Fibroblast of lung (primary cell): ENCODE data around the gene LRRC8A. TPM values are rescaled to one million over a fixed set of nuclear protein-coding genes. Genes with fewer than 3 reads are reported as not detected.
"Not testable (repeated sequence)": the region's sequence is repeated elsewhere in the genome, so short reads cannot be mapped to it uniquely, and the experiment has no call there.

Experiments used
- DNase-seq, 2 donors: peaks; one replicate each; pipeline versions ENCODE4 v3.0.0 to v3.0.0-alpha.2; 2010; ENCODE audit warnings: low read depth in 2 of 2
- H2AFZ ChIP-seq: 2 replicates; pipeline ENCODE4 v1.5.1; 2012; ENCODE audit warnings: low read length, control low read depth, inconsistent platforms
- H3K27ac ChIP-seq: 2 replicates; pipeline ENCODE4 v1.5.1; 2011; ENCODE audit warnings: low read length, control low read depth; ENCODE audit not compliant: insufficient read depth
- H3K27me3 ChIP-seq: 2 replicates; pipeline ENCODE4 v1.5.1; 2011; ENCODE audit warnings: mild to moderate bottlenecking, low read length; ENCODE audit not compliant: control insufficient read depth, insufficient read depth
- H3K36me3 ChIP-seq: 2 replicates; pipeline ENCODE4 v1.5.1; 2011; ENCODE audit warnings: low read length; ENCODE audit not compliant: control insufficient read depth, insufficient read depth
- H3K4me1 ChIP-seq: 2 replicates; pipeline ENCODE4 v1.5.1; 2011; ENCODE audit warnings: low read length; ENCODE audit not compliant: control insufficient read depth, insufficient read depth; ENCODE audit errors: extremely low read depth
- H3K4me2 ChIP-seq: 2 replicates; pipeline ENCODE4 v1.5.1; 2011; ENCODE audit warnings: low read length, control low read depth; ENCODE audit not compliant: insufficient read depth; ENCODE audit errors: extremely low read depth
- H3K4me3 ChIP-seq, 4 experiments: fragments of 200-600 bp in 1 of 4; sonication (generic) in 1 of 4; replicated peaks in 1 of 4; 2 replicates each; pipeline ENCODE4 v1.5.1; 2011 to 2016; ENCODE audit warnings: low read length in 4 of 4, low read depth in 3 of 4, mild to moderate bottlenecking in 3 of 4, control low read depth in 2 of 4, inconsistent platforms in 1 of 4, mixed read lengths in 1 of 4; ENCODE audit not compliant: insufficient read depth in 1 of 4; ENCODE audit errors: control extremely low read depth in 1 of 4
- H3K79me2 ChIP-seq: 2 replicates; pipeline ENCODE4 v1.5.1; 2012; ENCODE audit warnings: mild to moderate bottlenecking, low read length, inconsistent platforms; ENCODE audit not compliant: control insufficient read depth, insufficient read depth
- H3K9ac ChIP-seq: 2 replicates; pipeline ENCODE4 v1.5.1; 2011; ENCODE audit warnings: mild to moderate bottlenecking, low read length, control low read depth; ENCODE audit not compliant: insufficient read depth
- H3K9me3 ChIP-seq: 2 replicates; pipeline ENCODE4 v1.5.1; 2012; ENCODE audit warnings: low read depth, low read length; ENCODE audit not compliant: control insufficient read depth, insufficient read depth
- H4K20me1 ChIP-seq: 2 replicates; pipeline ENCODE4 v1.5.1; 2011; ENCODE audit warnings: low read length; ENCODE audit not compliant: control insufficient read depth, insufficient read depth; ENCODE audit errors: extremely low read depth
- EZH2 ChIP-seq: IDR thresholded peaks from 2 replicates; pipeline ENCODE4 v1.5.1; 2012; ENCODE audit warnings: low read length, control low read depth, mild to moderate bottlenecking; ENCODE audit errors: missing control alignments
- polyA plus RNA-seq, 2 donors: library from polyadenylated mRNA; depleted of rRNA in 1 of 2; stranded (reverse) in 1 of 2; unstranded in 1 of 2; fragments of >200 nt; gene quantifications; 2 replicates each; pipeline ENCODE4 v1.2.1, GENCODE V29; 2011 to 2012; ENCODE audit warnings: missing spikeins in 1 of 2
- total RNA-seq: library from RNA; depleted of rRNA; stranded (reverse); fragments of >200 nt; gene quantifications from 2 replicates; pipeline ENCODE4 v1.2.1, GENCODE V29; 2014
- TF ChIP-seq, protein P1 (sequence below), 2 donors: IDR thresholded peaks in 1 of 2; conservative IDR thresholded peaks in 1 of 2; 1 replicate in 1 of 2; 2 replicates in 1 of 2; pipeline ENCODE4 v1.5.1; 2011 to 2012; ENCODE audit warnings: low read length in 2 of 2, control low read depth in 1 of 2, inconsistent platforms in 1 of 2, low read depth in 1 of 2, mild to moderate bottlenecking in 1 of 2

LRRC8A gene
- total and polyA plus RNA-seq, 2 donors (not counting 1 experiment from before 2014, with no cell fraction given) = 26.1 to 35.4 TPM

DNA sequence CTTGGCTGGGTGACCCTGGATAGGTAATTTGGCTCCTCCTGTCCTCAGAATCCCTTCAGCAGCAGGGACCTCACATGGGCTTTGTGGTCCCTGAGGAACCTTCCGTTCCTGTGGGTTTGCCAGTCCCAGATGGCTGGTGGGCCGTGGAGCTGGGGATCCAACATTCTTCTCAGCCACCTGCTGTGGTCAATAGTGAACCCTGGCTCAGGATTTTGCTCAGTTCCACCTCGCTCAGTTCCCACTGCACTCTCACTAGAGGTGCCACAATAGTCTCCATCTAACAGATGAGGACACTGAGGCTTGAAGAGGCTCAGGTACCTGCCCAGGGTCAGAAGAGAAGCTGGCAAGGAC is 35.3 kb upstream of the LRRC8A start:
- Histone ChIP-seq H3K27me3 (no peaks in the 10 kb centered on the region), H2AFZ (no peak overlapping the region), H3K9ac (no peak overlapping the region), H3K9me3 (no peaks in the 10 kb centered on the region), H3K79me2 (no peaks in the 10 kb centered on the region), H3K27ac (no peak overlapping the region), H3K4me3 (no peak overlapping the region), H3K4me1 (no peaks in the 10 kb centered on the region), H3K4me2 (no peak overlapping the region), H4K20me1 (no peaks in the 10 kb centered on the region), H3K36me3 (no peaks in the 10 kb centered on the region)
- DNase-seq = no peak
- TF ChIP-seq, protein P1, sequence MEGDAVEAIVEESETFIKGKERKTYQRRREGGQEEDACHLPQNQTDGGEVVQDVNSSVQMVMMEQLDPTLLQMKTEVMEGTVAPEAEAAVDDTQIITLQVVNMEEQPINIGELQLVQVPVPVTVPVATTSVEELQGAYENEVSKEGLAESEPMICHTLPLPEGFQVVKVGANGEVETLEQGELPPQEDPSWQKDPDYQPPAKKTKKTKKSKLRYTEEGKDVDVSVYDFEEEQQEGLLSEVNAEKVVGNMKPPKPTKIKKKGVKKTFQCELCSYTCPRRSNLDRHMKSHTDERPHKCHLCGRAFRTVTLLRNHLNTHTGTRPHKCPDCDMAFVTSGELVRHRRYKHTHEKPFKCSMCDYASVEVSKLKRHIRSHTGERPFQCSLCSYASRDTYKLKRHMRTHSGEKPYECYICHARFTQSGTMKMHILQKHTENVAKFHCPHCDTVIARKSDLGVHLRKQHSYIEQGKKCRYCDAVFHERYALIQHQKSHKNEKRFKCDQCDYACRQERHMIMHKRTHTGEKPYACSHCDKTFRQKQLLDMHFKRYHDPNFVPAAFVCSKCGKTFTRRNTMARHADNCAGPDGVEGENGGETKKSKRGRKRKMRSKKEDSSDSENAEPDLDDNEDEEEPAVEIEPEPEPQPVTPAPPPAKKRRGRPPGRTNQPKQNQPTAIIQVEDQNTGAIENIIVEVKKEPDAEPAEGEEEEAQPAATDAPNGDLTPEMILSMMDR (conservative IDR thresholded peaks at IDR 0.05 in 1 of 2, IDR thresholded peaks at IDR 0.05 in 1 of 2; ENCODE audit: low read depth in 1 of 2, low read length in 2 of 2) = no peak
- TF ChIP-seq EZH2 = no peak

DNA sequence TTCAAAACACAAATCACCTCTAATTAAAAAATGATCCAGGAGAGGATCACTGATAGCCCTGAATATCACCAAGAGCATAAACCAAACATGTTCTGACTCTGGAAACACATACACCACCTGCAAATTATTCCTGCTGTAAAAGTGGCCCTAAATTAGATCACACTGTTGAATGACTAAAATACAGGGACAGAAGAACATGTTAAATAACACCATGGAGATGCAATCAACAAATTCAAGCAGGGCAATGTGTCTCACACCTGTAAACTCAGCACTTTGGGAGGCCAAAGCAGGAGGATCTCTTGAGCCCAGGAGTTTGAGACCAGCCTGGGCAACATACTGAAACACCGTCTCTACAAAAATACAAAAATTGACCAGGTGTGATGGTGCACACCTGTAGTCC is 34.1 kb upstream of the LRRC8A start:
- no peak overlapping the region for H3K4me3 ChIP-seq
- H3K4me1 ChIP-seq = no peaks in the 10 kb centered on the region
- DNase-seq = no peak
- H4K20me1 ChIP-seq = no peaks in the 10 kb centered on the region
- no peaks in the 10 kb centered on the region for H3K9me3 ChIP-seq
- no peak overlapping the region for H3K4me2 ChIP-seq
- no peaks in the 10 kb centered on the region for H3K79me2 ChIP-seq
- no peaks in the 10 kb centered on the region for H3K36me3 ChIP-seq
- TF ChIP-seq EZH2 = no peak
- TF ChIP-seq, protein P1 (conservative IDR thresholded peaks at IDR 0.05 in 1 of 2, IDR thresholded peaks at IDR 0.05 in 1 of 2; ENCODE audit: low read depth in 1 of 2, low read length in 2 of 2) = no peak
- H3K27ac ChIP-seq = no peak overlapping the region
- no peak overlapping the region for H2AFZ ChIP-seq
- no peak overlapping the region for H3K9ac ChIP-seq
- no peaks in the 10 kb centered on the region for H3K27me3 ChIP-seq

DNA sequence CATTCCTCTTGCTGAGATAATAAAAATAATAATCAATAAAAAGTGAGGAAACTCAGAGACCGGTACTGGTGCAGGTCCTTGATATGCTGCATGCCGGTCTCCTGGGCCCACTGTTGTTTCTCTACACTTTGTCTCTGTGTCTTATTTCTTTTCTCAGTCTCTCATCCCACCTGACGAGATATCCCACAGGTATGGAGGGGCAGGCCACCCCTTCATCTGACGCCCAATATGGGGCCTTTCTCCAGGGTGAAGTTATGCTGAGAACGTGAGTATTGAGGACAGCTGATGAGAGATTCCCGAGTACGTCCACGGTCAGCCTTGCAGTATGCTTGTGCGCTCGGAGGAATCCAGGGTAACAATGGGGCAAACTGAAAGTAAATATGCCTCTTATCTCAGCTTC is 30.9 kb upstream of the LRRC8A start:
- not testable (repeated sequence) for H3K36me3 ChIP-seq, H2AFZ ChIP-seq, H3K27me3 ChIP-seq, H3K4me3 ChIP-seq, H3K27ac ChIP-seq, H3K79me2 ChIP-seq, H3K9me3 ChIP-seq, H3K4me1 ChIP-seq, DNase-seq, H3K4me2 ChIP-seq, H4K20me1 ChIP-seq, H3K9ac ChIP-seq
